ENCODE results near the gene MAP3K19. TPM values are rescaled to one million over a fixed set of nuclear protein-coding genes. Genes with fewer than 3 reads are reported as not detected.
A peak's percentile ranks its signal among the peaks of the same experiment; 100 is the strongest.

Gene MAP3K19
- total RNA-seq, 1 donor from 2014 or later: not detected

GRCh38 chr2:134917888-134918525 is 129.2 kb downstream of the MAP3K19 start:
- peak; percentile 86 for ATAC-seq
- no peaks in the 10 kb centered on the region for H3K36me3 ChIP-seq

GRCh38 chr2:134917360-134917865 is 129.8 kb downstream of the MAP3K19 start:
- ATAC-seq (no peak), DNase-seq (peak; percentile 64)
- Histone ChIP-seq H3K27me3 (no peaks in the 10 kb centered on the region), H3K4me1 (peaks cover 19% of the 10 kb centered on the region), H3K27ac (peak overlapping the region; percentile 99), H3K36me3 (no peaks in the 10 kb centered on the region), H3K9me3 (no peaks in the 10 kb centered on the region), H3K4me3 (peak overlapping the region; percentile 86)
- TF ChIP-seq CTCF (IDR thresholded peaks at IDR 0.05): no peak
- intact Hi-C loops (cut with DNase I): no loop called here

More at GRCh38 chr2:134917888-134918525, 129.2 kb downstream of the MAP3K19 start:
- H3K9me3 ChIP-seq: no peaks in the 10 kb centered on the region
- intact Hi-C loops (cut with DNase I): no loop called here
- no peak for DNase-seq
- peak overlapping the region; percentile 99 for H3K27ac ChIP-seq
- no peaks in the 10 kb centered on the region for H3K27me3 ChIP-seq
- peak overlapping the region; percentile 86 for H3K4me3 ChIP-seq
- peak; percentile 48 for TF ChIP-seq CTCF (IDR thresholded peaks at IDR 0.05)
- peaks cover 25% of the 10 kb centered on the region for H3K4me1 ChIP-seq

Other genes starting within 250 kb of the MAP3K19 start
- not detected for gene ACMSD, start 208.8 kb downstream of the MAP3K19 start, total RNA-seq
- gene CCNT2, start 128.6 kb downstream of the MAP3K19 start, total RNA-seq: 38.7 TPM
- gene RAB3GAP1, start 4.8 kb upstream of the MAP3K19 start, total RNA-seq: 47.8 TPM